Small intestine (tissue), 7 donors: Measurements from ENCODE around the gene ARL17A. TPM values are rescaled to one million over a fixed set of nuclear protein-coding genes. Genes with fewer than 3 reads are reported as not detected.
"Not testable (repeated sequence)": the region's sequence is repeated elsewhere in the genome, so short reads cannot be mapped to it uniquely, and the experiment has no call there.

Experiments used
- DNase-seq, 2 donors: peaks; one replicate each; pipeline versions ENCODE4 v3.0.0 to v3.0.0-alpha.2; 2013
- FAIRE-seq: peaks from 2 replicates; lab custom pipeline; 2012; peaks lifted over from hg19 to GRCh38; lab: Jason Lieb, UNC
- H3K27ac ChIP-seq, 3 donors: one replicate each; pipeline ENCODE4 v1.5.1; 2013; ENCODE audit warnings: low read length in 2 of 3, mild to moderate bottlenecking in 2 of 3, control low read depth in 1 of 3, inconsistent platforms in 1 of 3, low read depth in 1 of 3, moderate library complexity in 1 of 3
- H3K27me3 ChIP-seq, 3 donors: one replicate each; pipeline ENCODE4 v1.6.1; 2013; ENCODE audit warnings: low read length in 3 of 3, inconsistent platforms in 1 of 3; ENCODE audit not compliant: control insufficient read depth in 3 of 3, insufficient read depth in 3 of 3
- H3K36me3 ChIP-seq, 3 donors: one replicate each; pipeline ENCODE4 v1.6.1; 2013; ENCODE audit warnings: low read length in 3 of 3, inconsistent platforms in 1 of 3, low read depth in 1 of 3, mild to moderate bottlenecking in 1 of 3, moderate library complexity in 1 of 3; ENCODE audit not compliant: control insufficient read depth in 3 of 3, insufficient read depth in 2 of 3
- H3K4me1 ChIP-seq, 3 donors: one replicate each; pipeline ENCODE4 v1.6.1; 2013; ENCODE audit warnings: low read length in 2 of 3, inconsistent platforms in 1 of 3, low read depth in 1 of 3, mild to moderate bottlenecking in 1 of 3, moderate library complexity in 1 of 3; ENCODE audit not compliant: control insufficient read depth in 3 of 3, insufficient read depth in 2 of 3
- H3K4me3 ChIP-seq, 3 donors: one replicate each; pipeline ENCODE4 v1.5.1; 2013; ENCODE audit warnings: low read length in 3 of 3, control low read depth in 1 of 3, inconsistent platforms in 1 of 3, low read depth in 1 of 3, mild to moderate bottlenecking in 1 of 3, moderate library complexity in 1 of 3
- H3K9me3 ChIP-seq, 2 donors: one replicate each; pipeline ENCODE4 v1.6.1; 2013; ENCODE audit warnings: low read depth in 1 of 2, low read length in 1 of 2; ENCODE audit not compliant: control insufficient read depth in 2 of 2, insufficient read depth in 1 of 2
- WGBS, 3 donors: extraction: QIAGEN DNeasy Blood & Tissue Kit; methylation state at CpG; one replicate each; pipeline ENCODE4 v1.1.7; 2013; 5-methylcytosine and 5-hydroxymethylcytosine counted together
- polyA plus RNA-seq, 4 donors: library from polyadenylated mRNA; stranded (reverse) in 3 of 4; unstranded in 1 of 4; fragments of 200-250 nt in 3 of 4; fragments of 120-200 nt in 1 of 4; gene quantifications; one replicate each; pipeline versions ENCODE4 v1.2.1 to v1.2.3, GENCODE V29; 2013
- donor health status: healthy with polysubstance abuse.
- donor health status: control.
- donor health status: control.
- donor health status: Bipolar disorder and iron deficiency.
- donor health status: healthy.

Gene ARL17A
- polyA plus RNA-seq, 4 donors = 0.27 to 23.3 (median 1.9) TPM

- not testable (repeated sequence) for H3K4me1 ChIP-seq, DNase-seq, H3K27ac ChIP-seq, H3K27me3 ChIP-seq, H3K36me3 ChIP-seq, H3K4me3 ChIP-seq, H3K9me3 ChIP-seq, FAIRE-seq
- no CpG with 5 or more reads among the region's 1 CpG for WGBS, 3 donors
These were observed 34.4 kb upstream of the ARL17A start for GRCh38 chr17:46613876-46614275.

GRCh38 chr17:46611304-46611703, 31.8 kb upstream of the ARL17A start:
- FAIRE-seq = not testable (repeated sequence)

DNA sequence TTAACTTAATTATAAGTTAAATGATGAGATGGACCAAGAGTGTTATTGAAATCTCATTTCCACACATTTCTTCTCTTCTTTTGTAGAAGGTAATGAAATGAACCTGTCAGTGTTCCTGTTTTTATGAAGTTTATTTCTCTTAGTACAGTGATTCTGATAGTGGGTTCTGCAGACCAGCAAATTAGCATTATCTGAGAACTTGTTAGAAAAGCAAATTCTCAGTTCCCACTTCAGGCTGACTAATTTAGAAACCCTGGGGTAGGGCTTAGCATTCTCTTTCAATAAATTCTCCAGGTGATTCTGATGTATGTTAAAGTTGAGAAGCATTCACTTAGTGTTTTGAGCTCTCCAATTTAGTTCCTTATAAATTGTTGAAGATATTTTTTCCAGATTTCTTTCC, 23.6 kb upstream of the ARL17A start:
- H3K36me3 ChIP-seq, H3K9me3 ChIP-seq, H3K4me3 ChIP-seq, H3K27me3 ChIP-seq, DNase-seq, H3K27ac ChIP-seq, H3K4me1 ChIP-seq, FAIRE-seq: not testable (repeated sequence)

More at GRCh38 chr17:46611304-46611703, 31.8 kb upstream of the ARL17A start:
- not testable (repeated sequence) for H3K9me3 ChIP-seq, H3K4me3 ChIP-seq, H3K27me3 ChIP-seq, DNase-seq, H3K4me1 ChIP-seq, H3K27ac ChIP-seq, H3K36me3 ChIP-seq
- WGBS, 3 donors = no CpG with 5 or more reads among the region's 2 CpGs

GRCh38 chr17:46600767-46601166, 21.3 kb upstream of the ARL17A start:
- not testable (repeated sequence) for H3K36me3 ChIP-seq, DNase-seq, H3K27ac ChIP-seq, H3K27me3 ChIP-seq, H3K9me3 ChIP-seq, H3K4me3 ChIP-seq, FAIRE-seq, H3K4me1 ChIP-seq
- no CpG with 5 or more reads among the region's 3 CpGs for WGBS, 3 donors

DNA sequence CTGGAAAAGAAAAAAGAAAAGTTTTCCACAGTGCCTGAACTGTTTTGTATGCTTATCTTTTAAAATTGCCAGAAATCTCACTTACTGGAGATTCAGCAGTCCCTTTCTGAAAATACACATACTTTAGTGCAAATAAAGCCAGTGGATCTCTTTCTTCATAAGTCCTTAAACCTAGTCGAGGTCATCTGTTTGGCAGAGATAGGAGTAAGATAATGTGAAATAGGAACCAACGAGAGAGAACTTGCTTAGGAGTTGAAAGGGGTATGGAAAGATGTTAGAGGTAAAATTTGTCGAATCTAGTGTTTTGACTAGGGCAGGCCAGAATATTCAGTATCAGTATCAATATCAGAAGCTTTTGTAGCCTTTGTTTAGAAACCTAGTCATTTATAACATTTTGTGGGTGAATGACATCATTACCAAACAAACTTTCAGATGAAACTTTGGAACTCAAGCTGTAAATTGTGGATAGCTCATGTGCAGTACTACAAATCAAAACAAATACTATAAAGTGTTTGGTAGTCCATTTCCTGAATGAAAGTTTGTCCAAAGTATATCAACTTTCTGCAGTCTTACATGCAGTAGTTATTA, 18.9 kb upstream of the ARL17A start:
- H3K27ac ChIP-seq, H3K4me1 ChIP-seq, H3K27me3 ChIP-seq, H3K4me3 ChIP-seq, H3K9me3 ChIP-seq, H3K36me3 ChIP-seq, FAIRE-seq, DNase-seq: not testable (repeated sequence)
- WGBS, 3 donors = 9 to 23% (median 10%) methylated on average over 2 of the region's 3 CpGs

GRCh38 chr17:46591332-46591731, 11.8 kb upstream of the ARL17A start:
- H3K27me3 ChIP-seq, H3K4me3 ChIP-seq, DNase-seq, H3K36me3 ChIP-seq, H3K4me1 ChIP-seq, H3K9me3 ChIP-seq, H3K27ac ChIP-seq, FAIRE-seq: not testable (repeated sequence)
- WGBS, 3 donors = no CpG with 5 or more reads among the region's 7 CpGs

DNA sequence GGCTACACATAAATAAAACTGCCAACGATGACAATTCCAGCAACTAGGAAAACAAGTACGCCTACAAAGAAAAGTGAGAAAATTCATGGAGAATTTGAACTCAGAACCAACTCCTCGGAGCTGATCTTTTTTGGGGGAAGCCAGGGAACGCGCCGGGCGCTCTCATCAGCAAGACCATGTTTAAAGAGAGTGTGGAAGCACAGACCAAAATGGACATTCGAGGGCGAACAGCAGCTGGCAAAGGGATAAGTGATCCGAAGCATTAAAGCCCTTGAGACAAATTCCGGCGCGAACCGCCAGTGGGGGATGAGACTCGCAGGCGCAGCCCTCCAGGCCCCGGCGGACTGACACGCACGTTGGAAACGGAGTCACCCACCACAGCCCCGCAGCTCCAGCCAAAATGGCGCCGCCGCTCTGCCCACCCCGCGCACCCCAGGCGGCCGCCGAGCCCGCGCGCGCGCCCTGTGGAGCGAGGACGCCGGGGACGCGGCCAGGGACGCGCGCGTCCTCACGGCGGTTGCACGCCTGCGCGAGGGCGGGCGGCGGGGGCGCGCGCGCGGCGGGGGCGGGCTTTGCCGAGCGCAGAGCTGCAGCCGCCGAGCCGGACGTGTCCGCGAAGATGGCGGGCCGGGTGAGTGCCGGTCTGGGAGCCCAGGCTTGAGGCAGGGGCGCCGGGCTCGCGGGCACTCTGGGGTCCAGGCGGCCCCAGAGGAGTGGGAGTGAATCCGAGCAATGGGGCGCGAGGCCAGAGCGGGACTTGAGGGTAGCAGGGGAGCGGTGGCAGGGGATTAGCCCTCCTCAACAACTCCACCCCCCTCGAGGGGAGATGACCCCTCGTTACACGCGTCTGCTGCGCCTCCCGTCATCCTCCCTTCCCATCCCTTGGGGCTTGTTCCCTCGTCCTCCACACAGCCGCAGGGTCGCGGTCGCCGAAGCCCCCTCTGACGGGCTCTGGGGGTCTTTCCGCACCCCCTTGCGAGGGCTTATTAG, 11.0 kb upstream of the ARL17A start, which contains the start of gene NSF:
NSF (plus strand) TSS at position 513 of the 990 bp plus-strand sequence; CDS start at position 620, 107 bp downstream.
- not testable (repeated sequence) for DNase-seq, H3K27me3 ChIP-seq, H3K4me1 ChIP-seq, H3K9me3 ChIP-seq, H3K27ac ChIP-seq, H3K4me3 ChIP-seq, H3K36me3 ChIP-seq, FAIRE-seq
- no CpG with 5 or more reads among the region's 95 CpGs for WGBS, 3 donors

- H3K4me3 ChIP-seq, H3K36me3 ChIP-seq, H3K4me1 ChIP-seq, DNase-seq, H3K27me3 ChIP-seq, H3K27ac ChIP-seq, H3K9me3 ChIP-seq, FAIRE-seq: not testable (repeated sequence)
- WGBS, 3 donors = no CpG with 5 or more reads among the region's 3 CpGs
These were observed 6.0 kb upstream of the ARL17A start for GRCh38 chr17:46585444-46585843.
